BE2C (cell line): Measurements from ENCODE around the gene RAB14.

Experiments
- DNase-seq: peaks from one replicate; pipeline ENCODE4 v3.0.0-alpha.2; 2020
- H3K27me3 ChIP-seq: fragments of 250-450 bp; sonication (Bioruptor Pico); 2 replicates; pipeline ENCODE4 v1.5.1; 2020; ENCODE audit warnings: mild to moderate bottlenecking
- H3K36me3 ChIP-seq: fragments of 250-450 bp; sonication (Bioruptor Pico); 2 replicates; pipeline ENCODE4 v1.5.1; 2020; ENCODE audit warnings: mild to moderate bottlenecking
- H3K4me1 ChIP-seq: fragments of 250-450 bp; sonication (Bioruptor Pico); 2 replicates; pipeline ENCODE4 v1.5.1; 2020
- H3K4me3 ChIP-seq: 2 replicates; pipeline ENCODE4 v1.5.1; 2011; ENCODE audit warnings: low read depth, low read length
- H3K9me3 ChIP-seq: fragments of 250-450 bp; sonication (Bioruptor Pico); 2 replicates; pipeline ENCODE4 v1.5.1; 2020
- TF ChIP-seq, protein P1 (sequence below): IDR thresholded peaks from 2 replicates; pipeline ENCODE4 v1.5.1; 2012; ENCODE audit warnings: mild to moderate bottlenecking, low read depth, low read length

The RAB14 gene

DNA sequence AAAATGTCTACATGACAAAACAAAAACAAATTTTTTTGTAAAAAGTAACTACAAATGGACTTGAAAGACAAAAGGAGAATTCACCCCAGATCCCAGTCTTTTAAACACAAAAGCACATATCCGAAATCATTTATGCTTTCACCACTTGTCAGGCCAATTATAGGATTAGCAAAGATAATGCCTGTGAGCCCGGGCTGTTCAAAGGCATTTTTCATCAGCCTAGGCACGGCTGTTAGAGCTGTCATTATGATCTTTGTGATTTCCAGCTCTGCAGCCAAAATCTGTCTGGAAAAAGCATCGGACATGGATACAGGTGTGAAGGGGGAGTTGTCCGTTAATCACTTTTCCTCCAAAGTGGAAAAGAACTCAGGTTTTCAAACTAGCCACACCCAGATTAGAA, 23.6 kb upstream of the RAB14 start:
- TF ChIP-seq, protein P1, sequence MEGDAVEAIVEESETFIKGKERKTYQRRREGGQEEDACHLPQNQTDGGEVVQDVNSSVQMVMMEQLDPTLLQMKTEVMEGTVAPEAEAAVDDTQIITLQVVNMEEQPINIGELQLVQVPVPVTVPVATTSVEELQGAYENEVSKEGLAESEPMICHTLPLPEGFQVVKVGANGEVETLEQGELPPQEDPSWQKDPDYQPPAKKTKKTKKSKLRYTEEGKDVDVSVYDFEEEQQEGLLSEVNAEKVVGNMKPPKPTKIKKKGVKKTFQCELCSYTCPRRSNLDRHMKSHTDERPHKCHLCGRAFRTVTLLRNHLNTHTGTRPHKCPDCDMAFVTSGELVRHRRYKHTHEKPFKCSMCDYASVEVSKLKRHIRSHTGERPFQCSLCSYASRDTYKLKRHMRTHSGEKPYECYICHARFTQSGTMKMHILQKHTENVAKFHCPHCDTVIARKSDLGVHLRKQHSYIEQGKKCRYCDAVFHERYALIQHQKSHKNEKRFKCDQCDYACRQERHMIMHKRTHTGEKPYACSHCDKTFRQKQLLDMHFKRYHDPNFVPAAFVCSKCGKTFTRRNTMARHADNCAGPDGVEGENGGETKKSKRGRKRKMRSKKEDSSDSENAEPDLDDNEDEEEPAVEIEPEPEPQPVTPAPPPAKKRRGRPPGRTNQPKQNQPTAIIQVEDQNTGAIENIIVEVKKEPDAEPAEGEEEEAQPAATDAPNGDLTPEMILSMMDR, result no peak
- no peak for DNase-seq
- H3K4me1 ChIP-seq, result peaks cover 6% of the 10 kb centered on the region; the same call in 1 of the 2 replicates
- no peaks in the 10 kb centered on the region for H3K36me3 ChIP-seq
- H3K27me3 ChIP-seq, result peaks cover 3% of the 10 kb centered on the region; the same call in 1 of the 2 replicates
- H3K9me3 ChIP-seq, result no peaks in the 10 kb centered on the region
- H3K4me3 ChIP-seq, result no peak overlapping the region

DNA sequence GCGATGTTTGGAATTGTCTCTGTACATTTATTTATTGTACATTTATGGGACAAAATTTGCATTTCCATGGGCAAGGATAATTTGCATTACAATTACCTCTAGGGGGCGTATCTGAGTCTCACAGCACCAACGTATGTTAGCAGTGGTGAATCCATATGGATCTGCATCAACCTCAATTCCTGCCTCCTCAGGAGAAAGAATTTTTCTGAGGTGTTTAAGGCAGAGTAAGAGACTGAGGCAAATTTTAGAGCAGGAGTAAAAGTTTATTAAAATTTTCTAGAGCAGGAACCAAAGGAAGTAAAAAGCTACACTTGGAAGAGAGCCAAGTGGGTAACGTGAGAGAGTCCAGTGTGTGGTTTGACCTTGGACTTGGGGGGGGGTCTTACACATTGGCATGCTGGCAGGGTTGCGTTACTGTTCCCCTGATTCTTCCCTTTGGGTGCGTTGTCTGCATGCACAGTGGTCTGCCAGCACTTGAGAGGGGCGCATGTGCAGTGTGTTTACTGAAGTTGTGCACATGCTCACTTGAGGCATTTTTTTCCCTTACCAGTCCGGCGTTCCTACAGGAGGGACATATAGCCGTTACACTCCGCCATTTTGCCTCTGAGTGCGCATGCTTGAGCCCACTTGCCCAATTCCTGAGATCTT, 21.0 kb upstream of the RAB14 start:
- peak; percentile 51 for DNase-seq
- Histone ChIP-seq H3K9me3 (no peaks in the 10 kb centered on the region), H3K27me3 (peaks cover 3% of the 10 kb centered on the region; the same call in 1 of the 2 replicates), H3K36me3 (no peaks in the 10 kb centered on the region), H3K4me3 (peak overlapping the region; percentile 41), H3K4me1 (peaks cover 6% of the 10 kb centered on the region; the same call in 1 of the 2 replicates)
- TF ChIP-seq, protein P1, result peak; percentile 89

DNA sequence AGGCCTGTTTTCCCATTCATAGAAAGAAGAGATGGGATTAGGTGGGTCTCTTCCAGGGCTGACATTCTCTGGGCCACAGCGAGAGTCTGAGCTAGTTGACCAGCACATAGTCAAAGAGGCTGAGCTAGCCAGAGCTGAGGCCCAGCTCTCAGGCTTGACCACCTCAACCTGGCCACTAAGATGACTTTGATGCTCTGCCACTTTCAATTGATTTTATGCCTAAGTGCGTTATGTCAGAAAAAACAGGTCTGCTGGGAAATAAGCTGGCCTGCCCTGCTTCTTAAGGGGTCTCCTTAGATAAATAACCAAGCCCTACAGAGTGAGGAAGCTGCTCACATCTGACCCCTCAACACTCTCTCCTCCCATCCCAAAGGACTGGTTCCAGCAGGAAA, 20.0 kb upstream of the RAB14 start:
- no peaks in the 10 kb centered on the region for H3K36me3 ChIP-seq
- no peak for DNase-seq
- H3K4me3 ChIP-seq, result no peak overlapping the region
- H3K4me1 ChIP-seq, result peaks cover 6% of the 10 kb centered on the region; the same call in 1 of the 2 replicates
- H3K27me3 ChIP-seq, result peaks cover 3% of the 10 kb centered on the region; the same call in 1 of the 2 replicates
- TF ChIP-seq, protein P1, result no peak
- H3K9me3 ChIP-seq, result no peaks in the 10 kb centered on the region

DNA sequence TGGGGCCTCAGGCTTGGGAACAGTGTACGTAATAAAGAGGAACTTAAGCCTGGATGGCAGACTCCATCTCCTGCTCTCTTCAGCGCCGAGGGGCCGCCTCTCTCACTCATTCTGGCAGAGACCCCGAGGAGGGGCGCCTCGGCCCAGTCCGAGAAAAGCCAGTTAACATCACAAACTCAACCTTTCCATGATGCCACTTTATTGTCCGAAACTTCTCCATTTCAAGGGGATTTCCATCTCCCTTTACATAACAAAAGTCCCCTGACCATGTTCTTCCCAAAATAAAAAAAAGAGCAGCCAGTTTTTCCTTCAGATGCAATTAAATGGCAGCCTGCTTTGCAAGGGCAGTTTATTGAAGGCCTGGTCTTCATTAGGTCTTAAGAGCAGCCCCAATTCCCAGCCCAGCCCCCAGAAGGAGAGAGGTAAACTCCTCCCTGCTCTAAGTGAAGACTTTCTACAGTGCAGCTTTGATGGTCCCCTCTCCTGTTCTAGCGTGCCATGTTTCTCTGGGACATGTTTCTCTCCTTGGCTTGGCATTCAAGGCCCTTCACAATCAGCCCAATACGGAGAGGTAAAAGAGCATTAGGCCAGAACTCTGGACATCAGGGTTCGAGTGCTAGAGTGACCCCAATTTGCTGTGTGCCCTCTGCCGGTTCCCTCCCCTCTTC, 19.5 kb upstream of the RAB14 start:
- Histone ChIP-seq H3K36me3 (no peaks in the 10 kb centered on the region), H3K4me3 (no peak overlapping the region), H3K9me3 (no peaks in the 10 kb centered on the region), H3K27me3 (peaks cover 3% of the 10 kb centered on the region; the same call in 1 of the 2 replicates), H3K4me1 (peaks cover 6% of the 10 kb centered on the region; the same call in 1 of the 2 replicates)
- no peak for DNase-seq
- TF ChIP-seq, protein P1, result no peak

DNA sequence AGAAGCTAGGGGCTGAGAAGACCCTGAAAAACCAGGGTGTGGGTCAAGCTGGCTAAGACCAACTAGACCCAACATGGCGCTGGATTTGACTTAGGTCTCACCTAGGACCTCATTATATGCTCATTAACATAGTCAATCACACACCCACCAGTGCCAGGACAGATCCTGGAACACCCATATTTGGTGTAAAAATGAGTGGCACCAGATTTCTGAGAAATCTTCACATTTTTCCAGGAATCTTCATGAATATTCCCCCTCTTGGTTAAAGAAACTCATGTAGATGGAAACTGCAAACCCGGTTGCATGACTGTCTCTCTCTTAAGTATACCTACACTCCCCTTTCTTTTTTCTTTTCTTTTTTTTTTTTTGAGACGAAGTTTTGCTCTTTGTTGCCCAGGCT, 17.9 kb upstream of the RAB14 start:
- peaks cover 6% of the 10 kb centered on the region; the same call in 1 of the 2 replicates for H3K4me1 ChIP-seq
- no peak for DNase-seq
- no peaks in the 10 kb centered on the region for H3K9me3 ChIP-seq
- TF ChIP-seq, protein P1, result no peak
- H3K27me3 ChIP-seq, result peaks cover 3% of the 10 kb centered on the region; the same call in 1 of the 2 replicates
- no peaks in the 10 kb centered on the region for H3K36me3 ChIP-seq
- no peak overlapping the region for H3K4me3 ChIP-seq
